CD4-positive, alpha-beta T cell (primary cell): ENCODE results near the gene SAG. TPM values are rescaled to one million over a fixed set of nuclear protein-coding genes. Genes with fewer than 3 reads are reported as not detected.

Source experiments
- ATAC-seq: fragments of 200-7000 bp; cut with Tn5 transposase; one replicate; pipeline ENCODE4 v1.10.0; 2022; ENCODE audit warnings: mild to moderate bottlenecking; ENCODE audit not compliant: poor library complexity
- CTCF ChIA-PET: fragments of 350-600 bp; sonication (Branson Sonifier 250); formaldehyde crosslinking; loops from one replicate; lab custom pipeline; 2021; ENCODE audit warnings: antibody characterized with exemption, inconsistent platforms; lab: Charles Lee
- POLR2A ChIA-PET: fragments of 350-600 bp; sonication (Branson Sonifier 250); formaldehyde crosslinking; loops from one replicate; lab custom pipeline; 2021; ENCODE audit warnings: antibody characterized with exemption, inconsistent platforms; lab: Charles Lee
- DNase-seq, 14 experiments: peaks; one replicate each; pipeline ENCODE4 v3.0.0-alpha.2; 2013 to 2020; ENCODE audit warnings: mixed read lengths in 2 of 14
- H3K27ac ChIP-seq, 2 donors: one replicate each; pipeline versions ENCODE4 v1.5.1 to v1.7.0; 2013; ENCODE audit warnings: low read length in 2 of 2, low read depth in 1 of 2, mild to moderate bottlenecking in 1 of 2
- H3K27me3 ChIP-seq, 2 experiments: 1 replicate in 1 of 2; 2 replicates in 1 of 2; pipeline versions ENCODE4 v1.6.1 to v1.7.0; 2013; ENCODE audit warnings: low read length in 2 of 2, control low read depth in 1 of 2, mild to moderate bottlenecking in 1 of 2, moderate library complexity in 1 of 2; ENCODE audit not compliant: insufficient read depth in 2 of 2, control insufficient read depth in 1 of 2
- H3K36me3 ChIP-seq: one replicate; pipeline ENCODE4 v1.6.1; 2013; ENCODE audit warnings: low read length, control low read depth; ENCODE audit not compliant: insufficient read depth
- H3K4me1 ChIP-seq: one replicate; pipeline ENCODE4 v1.6.1; 2013; ENCODE audit warnings: low read length, control low read depth; ENCODE audit not compliant: insufficient read depth
- H3K4me3 ChIP-seq: one replicate; pipeline ENCODE4 v1.5.1; 2013; ENCODE audit warnings: mild to moderate bottlenecking, low read length, moderate library complexity
- H3K9me3 ChIP-seq, 2 experiments: 1 replicate in 1 of 2; 2 replicates in 1 of 2; pipeline versions ENCODE4 v1.6.1 to v1.7.0; 2013; ENCODE audit warnings: low read length in 2 of 2, mild to moderate bottlenecking in 2 of 2, control low read depth in 1 of 2, moderate library complexity in 1 of 2; ENCODE audit not compliant: control insufficient read depth in 1 of 2, insufficient read depth in 1 of 2
- H3K27ac Mint-ChIP-seq: one replicate; pipeline ENCODE4 v1.8.0; 2020; ENCODE audit warnings: mixed read lengths
- H3K27me3 Mint-ChIP-seq: one replicate; pipeline ENCODE4 v1.8.0; 2021; ENCODE audit warnings: mixed read lengths
- H3K36me3 Mint-ChIP-seq: one replicate; pipeline ENCODE4 v1.8.0; 2021; ENCODE audit warnings: low read depth, mixed read lengths
- H3K4me1 Mint-ChIP-seq: one replicate; pipeline ENCODE4 v1.8.0; 2021; ENCODE audit warnings: low read depth, mixed read lengths
- H3K4me3 Mint-ChIP-seq: one replicate; pipeline ENCODE4 v1.8.0; 2020; ENCODE audit warnings: mild to moderate bottlenecking, mixed read lengths
- H3K9me3 Mint-ChIP-seq: one replicate; pipeline ENCODE4 v1.8.0; 2020; ENCODE audit warnings: mixed read lengths
- intact Hi-C, 2 experiments: fragments of 100-400 bp; cut with DNase I in 1 of 2; cut with micrococcal nuclease in 1 of 2; formaldehyde crosslinking; loops; one replicate each; pipeline versions ENCODE4 v1.15.1 to v1.9.0; 2023 to 2025; cut with DNase I, micrococcal nuclease
- total RNA-seq, 174 experiments: library from RNA in 2 of 174; stranded (reverse) in 2 of 174; gene quantifications; one replicate each; pipeline ENCODE4 v1.2.3 and lab custom pipeline; 2021 to 2026
- TF ChIP-seq, protein P1 (sequence below): fragments of 200-600 bp; IDR thresholded peaks from one replicate; pipeline ENCODE4 v1.8.0; 2022; ENCODE audit warnings: antibody characterized with exemption, mild to moderate bottlenecking

Gene SAG
- total RNA-seq, 2 experiments from 2014 or later, result 0.03 to 0.22 TPM

DNA sequence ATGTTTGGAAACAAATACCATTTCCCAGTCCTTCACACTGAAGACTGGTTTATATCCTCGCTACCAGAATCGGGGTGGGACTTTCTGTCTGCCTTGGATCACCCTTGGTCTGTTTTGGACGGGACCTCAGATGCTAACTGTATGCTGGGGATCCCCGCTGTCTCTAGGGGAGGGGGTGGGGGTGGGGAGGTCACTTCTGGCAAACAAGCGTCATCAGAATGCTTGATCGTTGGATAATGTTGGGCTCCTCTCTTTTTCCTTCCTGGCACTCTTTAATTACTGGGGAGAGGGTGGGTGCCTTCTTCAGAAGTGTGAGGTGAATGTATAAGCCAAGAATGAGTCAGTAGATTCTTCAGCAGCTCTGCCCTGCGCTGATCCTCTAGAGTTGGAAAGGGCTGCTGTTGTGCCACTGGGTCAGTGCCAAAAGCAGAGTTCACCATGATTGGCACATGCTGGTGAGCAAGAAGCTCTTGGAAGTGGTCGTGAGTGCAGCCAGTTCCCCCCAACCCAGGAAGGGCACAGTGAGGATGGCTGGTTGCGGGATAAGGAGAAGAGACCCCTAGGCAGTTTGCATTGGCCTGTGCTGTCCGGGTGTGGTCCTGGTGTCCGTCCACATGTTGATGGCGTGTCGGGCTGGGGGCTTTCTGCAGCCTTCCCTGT, 78.9 kb downstream of the SAG start:
- Histone ChIP-seq H3K4me3 (no peak overlapping the region), H3K36me3 (peaks cover 35% of the 10 kb centered on the region), H3K27ac (peak overlapping the region in 1 of 2 donors; percentile 40), H3K9me3 (no peaks in the 10 kb centered on the region), H3K27me3 (no peaks in the 10 kb centered on the region), H3K4me1 (peaks cover 50% of the 10 kb centered on the region)
- ATAC-seq (no peak), DNase-seq (no peak)
- H3K4me3 Mint-ChIP-seq, result peak overlapping the region; percentile 59
- H3K27me3 Mint-ChIP-seq, result no peaks in the 10 kb centered on the region
- H3K4me1 Mint-ChIP-seq, result peaks cover 61% of the 10 kb centered on the region
- TF ChIP-seq, protein P1, sequence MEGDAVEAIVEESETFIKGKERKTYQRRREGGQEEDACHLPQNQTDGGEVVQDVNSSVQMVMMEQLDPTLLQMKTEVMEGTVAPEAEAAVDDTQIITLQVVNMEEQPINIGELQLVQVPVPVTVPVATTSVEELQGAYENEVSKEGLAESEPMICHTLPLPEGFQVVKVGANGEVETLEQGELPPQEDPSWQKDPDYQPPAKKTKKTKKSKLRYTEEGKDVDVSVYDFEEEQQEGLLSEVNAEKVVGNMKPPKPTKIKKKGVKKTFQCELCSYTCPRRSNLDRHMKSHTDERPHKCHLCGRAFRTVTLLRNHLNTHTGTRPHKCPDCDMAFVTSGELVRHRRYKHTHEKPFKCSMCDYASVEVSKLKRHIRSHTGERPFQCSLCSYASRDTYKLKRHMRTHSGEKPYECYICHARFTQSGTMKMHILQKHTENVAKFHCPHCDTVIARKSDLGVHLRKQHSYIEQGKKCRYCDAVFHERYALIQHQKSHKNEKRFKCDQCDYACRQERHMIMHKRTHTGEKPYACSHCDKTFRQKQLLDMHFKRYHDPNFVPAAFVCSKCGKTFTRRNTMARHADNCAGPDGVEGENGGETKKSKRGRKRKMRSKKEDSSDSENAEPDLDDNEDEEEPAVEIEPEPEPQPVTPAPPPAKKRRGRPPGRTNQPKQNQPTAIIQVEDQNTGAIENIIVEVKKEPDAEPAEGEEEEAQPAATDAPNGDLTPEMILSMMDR, result no peak
- intact Hi-C loops, result no loop called here
- ChIA-PET CTCF (no interaction called here), POLR2A (interaction anchor here (0.9 to 2.7 kb wide), 7 partner anchors 11 to 55 kb away, joined by 3 to 10 read pairs (median 6); no protein-coding TSS in a partner anchor)
- H3K9me3 Mint-ChIP-seq, result no peaks in the 10 kb centered on the region
- H3K36me3 Mint-ChIP-seq, result peaks cover 43% of the 10 kb centered on the region
- peak overlapping the region; percentile 90 for H3K27ac Mint-ChIP-seq

DNA sequence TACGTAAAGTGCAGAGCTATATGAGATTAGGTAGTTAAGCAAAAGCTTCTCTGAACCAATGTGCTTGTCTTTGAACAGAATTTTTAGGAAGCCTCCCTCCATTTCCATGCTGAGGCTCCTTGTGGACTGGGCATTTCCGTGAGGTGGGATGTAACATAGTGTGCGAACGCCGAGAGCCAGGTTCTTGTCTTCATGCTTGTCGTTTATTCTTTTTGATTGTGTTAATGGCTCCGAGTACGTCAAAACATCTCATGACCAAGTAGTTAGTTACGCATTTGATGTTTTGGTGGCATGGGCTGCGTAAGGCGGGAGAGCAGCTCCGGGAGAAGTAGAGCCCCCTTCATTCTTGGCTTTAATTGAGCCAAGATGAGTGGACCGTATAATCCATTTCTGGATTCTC, 79.6 kb downstream of the SAG start:
- peaks cover 50% of the 10 kb centered on the region for H3K4me1 ChIP-seq
- H3K9me3 ChIP-seq, result no peaks in the 10 kb centered on the region
- peaks cover 50% of the 10 kb centered on the region for H3K36me3 Mint-ChIP-seq
- ATAC-seq, result no peak
- ChIA-PET CTCF (no interaction called here), POLR2A (interaction anchor here (0.9 to 1.8 kb wide), 2 partner anchors 14 to 16 kb away, joined by 4 to 6 read pairs; no protein-coding TSS in a partner anchor)
- intact Hi-C loops, result no loop called here
- H3K4me3 ChIP-seq, result no peak overlapping the region
- H3K27me3 Mint-ChIP-seq, result no peaks in the 10 kb centered on the region
- DNase-seq, result no peak
- peak overlapping the region; percentile 90 for H3K27ac Mint-ChIP-seq
- TF ChIP-seq, protein P1, result no peak
- no peaks in the 10 kb centered on the region for H3K9me3 Mint-ChIP-seq
- no peaks in the 10 kb centered on the region for H3K27me3 ChIP-seq
- peaks cover 59% of the 10 kb centered on the region for H3K4me1 Mint-ChIP-seq
- H3K27ac ChIP-seq, result no peak overlapping the region
- peak overlapping the region; percentile 34 for H3K4me3 Mint-ChIP-seq
- H3K36me3 ChIP-seq, result peaks cover 42% of the 10 kb centered on the region

DNA sequence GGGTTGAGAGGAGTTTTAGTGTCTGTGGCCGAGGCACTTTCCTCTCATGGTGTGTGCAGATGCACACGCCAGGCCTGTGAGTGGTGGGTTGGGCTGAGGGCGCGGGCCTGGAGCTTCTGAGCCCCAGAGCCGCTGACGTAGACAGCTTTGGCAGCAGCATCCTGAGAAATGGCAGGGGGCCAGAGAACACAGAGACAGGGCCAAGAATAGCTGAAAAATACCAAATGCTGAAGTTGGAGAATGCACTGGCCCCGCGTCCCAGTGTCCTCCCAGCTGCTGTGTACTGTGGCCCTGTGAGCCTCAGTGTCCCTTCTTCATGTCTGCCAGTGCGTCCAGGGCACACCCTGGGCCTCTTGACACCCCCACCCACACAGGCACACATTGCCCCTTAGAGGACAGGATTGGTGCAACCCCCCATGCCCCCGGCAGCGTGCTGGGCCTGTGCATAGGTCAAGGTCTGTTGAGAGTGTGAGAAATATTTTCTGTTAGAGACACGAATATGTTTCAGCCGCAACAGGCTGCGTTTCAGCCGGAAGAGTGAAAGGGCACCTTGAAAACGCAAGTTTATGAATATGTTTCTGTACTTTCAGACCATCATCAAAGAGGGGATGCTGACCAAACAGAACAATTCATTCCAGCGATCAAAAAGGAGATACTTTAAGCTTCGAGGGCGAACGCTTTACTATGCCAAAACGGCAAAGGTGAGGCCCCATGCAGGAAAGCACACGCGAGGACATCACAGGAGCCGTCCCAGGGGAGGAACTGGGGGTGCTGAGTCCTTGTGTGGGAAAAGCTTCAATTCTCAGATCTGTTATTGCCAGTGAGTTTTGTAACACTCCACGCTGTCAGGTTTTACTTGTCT, 80.3 kb downstream of the SAG start:
- peak overlapping the region; percentile 90 for H3K27ac Mint-ChIP-seq
- no peak for DNase-seq
- H3K9me3 Mint-ChIP-seq, result no peaks in the 10 kb centered on the region
- no peak overlapping the region for H3K4me3 Mint-ChIP-seq
- Histone ChIP-seq H3K36me3 (peaks cover 48% of the 10 kb centered on the region), H3K9me3 (no peaks in the 10 kb centered on the region), H3K4me1 (peaks cover 47% of the 10 kb centered on the region), H3K4me3 (no peak overlapping the region), H3K27me3 (no peaks in the 10 kb centered on the region), H3K27ac (no peak overlapping the region)
- peaks cover 54% of the 10 kb centered on the region for H3K36me3 Mint-ChIP-seq
- peaks cover 52% of the 10 kb centered on the region for H3K4me1 Mint-ChIP-seq
- intact Hi-C loops, result no loop called here
- ChIA-PET POLR2A (interaction anchor here (1.8 kb wide), 1 partner anchor 13 kb away, joined by 6 read pairs; no protein-coding TSS in a partner anchor), CTCF (no interaction called here)
- TF ChIP-seq, protein P1, result no peak
- peak; percentile 33 for ATAC-seq
- no peaks in the 10 kb centered on the region for H3K27me3 Mint-ChIP-seq
